Gastroesophageal sphincter (tissue), 4 donors: ENCODE data around the gene DDHD1. TPM values are rescaled to one million over a fixed set of nuclear protein-coding genes. Genes with fewer than 3 reads are reported as not detected.
"Not testable (repeated sequence)": the region's sequence is repeated elsewhere in the genome, so short reads cannot be mapped to it uniquely, and the experiment has no call there.

ENCODE experiments used
- ATAC-seq: fragments of 150-250 bp; one replicate; pipeline ENCODE4 v1.9.1; 2016; ENCODE audit warnings: mild to moderate bottlenecking, moderate library complexity
- H3K27ac ChIP-seq, 4 donors: fragments of 200-600 bp; sonication (generic) in 3 of 4; 1 replicate in 3 of 4; 2 replicates in 1 of 4; pipeline ENCODE4 v1.5.1; 2016 to 2019
- H3K27me3 ChIP-seq: fragments of 200-600 bp; sonication (generic); one replicate; pipeline ENCODE4 v1.5.1; 2019
- H3K36me3 ChIP-seq, 2 donors: fragments of 200-600 bp; sonication (generic); one replicate each; pipeline ENCODE4 v1.5.1; 2019; ENCODE audit warnings: control low read depth in 1 of 2
- H3K4me1 ChIP-seq, 3 donors: fragments of 200-600 bp; sonication (generic); 1 replicate in 2 of 3; 2 replicates in 1 of 3; pipeline ENCODE4 v1.5.1; 2016 to 2019; ENCODE audit warnings: control low read depth in 2 of 3
- H3K4me3 ChIP-seq, 2 donors: fragments of 200-600 bp; sonication (generic); one replicate each; pipeline ENCODE4 v1.5.1; 2019; ENCODE audit warnings: mild to moderate bottlenecking in 1 of 2, moderate library complexity in 1 of 2
- H3K9me3 ChIP-seq, 3 donors: fragments of 200-600 bp; sonication (generic); one replicate each; pipeline ENCODE4 v1.5.1; 2017 to 2019; ENCODE audit warnings: control low read depth in 2 of 3
- CTCF ChIP-seq, 4 experiments: fragments of 200-600 bp in 2 of 4; fragments of 450-650 bp in 2 of 4; sonication (generic) in 1 of 4; IDR thresholded peaks; one replicate each; pipeline ENCODE4 v1.5.1; 2017 to 2019; ENCODE audit warnings: antibody characterized with exemption in 4 of 4, mild to moderate bottlenecking in 2 of 4, moderate library complexity in 2 of 4
- EP300 ChIP-seq: sonication (generic); formaldehyde crosslinking; IDR thresholded peaks from one replicate; pipeline ENCODE4 v1.6.1; 2017; ENCODE audit warnings: antibody characterized with exemption, mild to moderate bottlenecking
- POLR2A ChIP-seq, 2 donors: fragments of 450-650 bp; IDR thresholded peaks; one replicate each; pipeline ENCODE4 v1.6.1; 2017; ENCODE audit warnings: antibody characterized with exemption in 2 of 2, mild to moderate bottlenecking in 2 of 2, moderate library complexity in 1 of 2
- POLR2AphosphoS5 ChIP-seq: sonication (generic); formaldehyde crosslinking; IDR thresholded peaks from one replicate; pipeline ENCODE4 v1.6.1; 2017; ENCODE audit warnings: antibody characterized with exemption
- WGBS, 2 donors: methylation state at CpG; one replicate each; pipeline ENCODE4 v1.1.5; 2018; ENCODE audit warnings: low coverage in 1 of 2; 5-methylcytosine and 5-hydroxymethylcytosine counted together
- total RNA-seq, 4 donors: library from RNA; depleted of rRNA; stranded (reverse); fragments of >200 nt; gene quantifications; one replicate each; pipeline ENCODE4 v1.1.0, GENCODE V29; 2016

Gene DDHD1
- total RNA-seq, 4 donors from 2014 or later, result 15.4 to 36.4 (median 20.7) TPM

GRCh38 chr14:53146739-53147138 lies 6.4 kb downstream of the DDHD1 start:
- peaks cover 0 to 24% (median 5%) of the 10 kb centered on the region in 3 donors for H3K4me1 ChIP-seq
- no peak for ATAC-seq
- WGBS, 2 donors, result 67 to 93% methylated on average over 3 of the region's 3 CpGs
- H3K27me3 ChIP-seq, result no peaks in the 10 kb centered on the region
- TF ChIP-seq EP300 (no peak), CTCF (IDR thresholded peaks at IDR 0.05) (no peak), POLR2AphosphoS5 (no peak), POLR2A (IDR thresholded peaks at IDR 0.05) (no peak)
- no peak overlapping the region for H3K4me3 ChIP-seq
- H3K27ac ChIP-seq, result no peak overlapping the region
- H3K36me3 ChIP-seq, result peaks cover 0 to 3% of the 10 kb centered on the region in 2 donors
- H3K9me3 ChIP-seq, result peaks cover 0 to 3% (median 0%) of the 10 kb centered on the region in 3 donors

- 60 to 93% methylated on average over 1 of the region's 1 CpG for WGBS, 2 donors
Observed at GRCh38 chr14:53144244-53144643, 8.9 kb downstream of the DDHD1 start.

GRCh38 chr14:53140585-53140984 lies 12.5 kb downstream of the DDHD1 start:
- H3K27me3 ChIP-seq, result no peaks in the 10 kb centered on the region
- no peaks in the 10 kb centered on the region for H3K36me3 ChIP-seq
- no peak overlapping the region for H3K27ac ChIP-seq
- TF ChIP-seq CTCF (IDR thresholded peaks at IDR 0.05) (no peak), POLR2A (IDR thresholded peaks at IDR 0.05) (no peak)
- no peak for ATAC-seq
- peaks cover 0 to 53% (median 0%) of the 10 kb centered on the region in 3 donors for H3K9me3 ChIP-seq
- H3K4me1 ChIP-seq, result no peaks in the 10 kb centered on the region
- no peak overlapping the region for H3K4me3 ChIP-seq

More at GRCh38 chr14:53144244-53144643, 8.9 kb downstream of the DDHD1 start:
- peaks cover 0 to 3% of the 10 kb centered on the region in 2 donors for H3K36me3 ChIP-seq
- H3K27me3 ChIP-seq, result no peaks in the 10 kb centered on the region
- H3K27ac ChIP-seq, result no peak overlapping the region
- H3K4me1 ChIP-seq, result no peaks in the 10 kb centered on the region
- TF ChIP-seq CTCF (IDR thresholded peaks at IDR 0.05), result no peak
- no peak for TF ChIP-seq POLR2A (IDR thresholded peaks at IDR 0.05)
- TF ChIP-seq EP300, result no peak
- TF ChIP-seq POLR2AphosphoS5, result no peak
- H3K9me3 ChIP-seq, result peaks cover 0 to 28% (median 0%) of the 10 kb centered on the region in 3 donors
- no peak overlapping the region for H3K4me3 ChIP-seq
- no peak for ATAC-seq

GRCh38 chr14:53137568-53138203 lies 15.4 kb downstream of the DDHD1 start:
- Histone ChIP-seq H3K36me3 (no peaks in the 10 kb centered on the region), H3K4me3 (no peak overlapping the region), H3K9me3 (peaks cover 0 to 53% (median 0%) of the 10 kb centered on the region in 3 donors), H3K4me1 (no peaks in the 10 kb centered on the region), H3K27ac (no peak overlapping the region), H3K27me3 (no peaks in the 10 kb centered on the region)
- 75 to 82% methylated on average over 4 of the region's 4 CpGs for WGBS, 2 donors
- no peak for ATAC-seq
- no peak for TF ChIP-seq POLR2AphosphoS5
- TF ChIP-seq EP300, result no peak
- TF ChIP-seq CTCF (IDR thresholded peaks at IDR 0.05), result no peak
- no peak for TF ChIP-seq POLR2A (IDR thresholded peaks at IDR 0.05)

- H3K9me3 ChIP-seq, H3K27me3 ChIP-seq, H3K4me3 ChIP-seq, ATAC-seq, H3K27ac ChIP-seq, H3K36me3 ChIP-seq: not testable (repeated sequence)
- WGBS, 2 donors, result 75 to 95% methylated on average over 3 to 4 of the region's 10 CpGs
- H3K4me1 ChIP-seq, result peaks cover 0 to 20% (median 0%) of the 10 kb centered on the region in 3 donors
Observed at GRCh38 chr14:53130491-53130890, 22.6 kb downstream of the DDHD1 start.
